SK-N-SH (cell line): ENCODE data around the gene ARHGAP15.

ENCODE experiments used
- CTCF ChIP-seq: fragments of 200-600 bp; sonication (generic); IDR thresholded peaks from 2 replicates; pipeline ENCODE4 v1.6.1; 2017; ENCODE audit warnings: antibody characterized with exemption, mild to moderate bottlenecking, moderate library complexity
- EP300 ChIP-seq, 2 experiments: IDR thresholded peaks; 2 replicates each; pipeline versions ENCODE4 v1.4.0 to v1.6.1; 2012; ENCODE audit warnings: borderline replicate concordance in 1 of 2, low read depth in 1 of 2, low read length in 1 of 2
- MAX ChIP-seq: IDR thresholded peaks from 2 replicates; pipeline ENCODE4 v1.4.0; 2012; ENCODE audit warnings: low read depth
- POLR2AphosphoS5 ChIP-seq: IDR thresholded peaks from 2 replicates; pipeline ENCODE4 v1.6.1; 2012; ENCODE audit warnings: low read depth, low read length
- REST ChIP-seq: IDR thresholded peaks from 2 replicates; pipeline ENCODE4 v1.6.1; 2012; ENCODE audit warnings: mild to moderate bottlenecking, low read depth, low read length, moderate library complexity
- RFX5 ChIP-seq: IDR thresholded peaks from 2 replicates; pipeline ENCODE4 v1.6.1; 2012; ENCODE audit warnings: mild to moderate bottlenecking, improper control_type of control experiment, low read length
- SMC3 ChIP-seq: IDR thresholded peaks from 2 replicates; pipeline ENCODE4 v1.6.1; 2012; ENCODE audit warnings: low read depth, low read length, improper control_type of control experiment
- TCF12 ChIP-seq: IDR thresholded peaks from 2 replicates; pipeline ENCODE4 v1.4.0; 2012
- YY1 ChIP-seq: IDR thresholded peaks from 2 replicates; pipeline ENCODE4 v1.4.0; 2012; ENCODE audit warnings: low read depth, mild to moderate bottlenecking
- ZBTB33 ChIP-seq: IDR thresholded peaks from 2 replicates; pipeline ENCODE4 v1.4.0; 2012; ENCODE audit warnings: low read depth, borderline replicate concordance

- TF ChIP-seq SMC3 (no peak), RFX5 (no peak), CTCF (no peak), REST (no peak), ZBTB33 (no peak), EP300 (IDR thresholded peaks at IDR 0.05; ENCODE audit: borderline replicate concordance in 1 of 2, low read depth in 1 of 2, low read length in 1 of 2) (no peak), POLR2AphosphoS5 (no peak), TCF12 (no peak), YY1 (no peak), MAX (no peak)
These were observed 323.7 kb downstream of the ARHGAP15 start for GRCh38 chr2:143452817-143453451.
